Stimulated activated CD8-positive, alpha-beta memory T cell treated with anti-CD3 and anti-CD28 coated beads, Interleukin-7, amount 100 ng/mL, for 48 hours (primary cell): ENCODE measurements around the gene CPNE4.
"Not testable (repeated sequence)": the region's sequence is repeated elsewhere in the genome, so short reads cannot be mapped to it uniquely, and the experiment has no call there.

ENCODE experiments used
- DNase-seq, 2 donors: peaks; one replicate each; pipeline ENCODE4 v3.0.0-alpha.2; 2020; ENCODE audit warnings: low read depth in 1 of 2; ENCODE audit errors: extremely low read depth in 1 of 2

CPNE4 gene

DNA sequence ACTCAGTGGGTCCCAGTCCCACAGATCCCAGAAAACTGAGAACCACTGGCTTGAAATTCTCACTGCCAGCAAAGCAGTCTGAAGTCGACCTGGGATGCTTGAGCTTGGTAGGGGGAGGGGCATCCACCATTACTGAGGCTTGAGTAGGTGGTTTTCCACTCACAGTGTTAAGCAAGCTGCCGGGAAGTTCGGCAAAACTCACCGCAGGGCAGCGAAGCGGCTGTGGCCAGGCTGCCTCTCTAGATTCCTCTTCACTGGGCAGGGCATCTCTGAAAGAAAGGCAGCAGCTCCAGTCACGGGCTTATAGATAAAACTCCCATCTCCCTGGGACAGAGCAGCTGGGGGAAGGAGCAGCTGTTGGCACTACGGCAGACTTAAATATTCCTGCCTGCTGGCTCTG lies 71.4 kb downstream of the CPNE4 start:
- DNase-seq, result not testable (repeated sequence)

DNA sequence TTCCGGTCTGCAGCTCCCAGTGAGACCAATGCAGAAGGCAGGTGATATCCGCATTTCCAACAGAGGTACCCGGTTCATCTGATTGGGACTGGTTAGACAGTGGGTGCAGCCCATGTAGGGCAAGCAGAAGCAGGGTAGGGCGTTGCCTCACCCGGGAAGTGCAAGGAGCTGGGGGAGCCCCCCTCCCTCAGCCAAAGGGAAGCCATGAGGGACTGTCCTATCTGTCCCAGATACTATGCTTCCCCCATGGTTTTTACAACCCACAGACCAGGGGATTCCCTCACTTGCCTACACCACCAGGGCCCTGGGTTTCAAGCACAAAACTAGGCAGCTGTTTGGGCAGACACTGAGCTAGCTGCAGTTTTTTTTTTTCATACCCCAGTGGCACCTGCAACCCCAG lies 71.8 kb downstream of the CPNE4 start:
- no peak for DNase-seq

DNA sequence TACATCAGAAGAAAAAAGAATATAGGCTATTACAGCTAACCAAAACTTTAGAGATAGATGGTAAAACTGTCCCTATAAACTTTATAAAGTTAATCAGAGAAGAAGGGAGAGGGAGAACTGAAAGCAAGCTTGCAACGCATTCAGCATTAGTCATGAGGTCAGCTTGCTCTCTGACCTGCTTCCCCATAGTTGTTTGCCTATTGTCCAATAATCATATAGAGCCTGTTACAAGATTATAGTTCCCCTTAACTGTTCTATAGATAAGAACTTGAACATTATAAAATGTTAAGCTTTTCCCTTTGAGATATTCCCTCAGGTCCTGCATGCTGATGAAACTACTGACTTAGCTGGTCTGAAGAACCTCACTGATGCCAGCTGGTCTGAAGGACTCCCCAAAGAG lies 74.5 kb downstream of the CPNE4 start:
- no peak for DNase-seq

- no peak for DNase-seq
Measured at GRCh38 chr3:131957980-131958379, 76.8 kb downstream of the CPNE4 start.

DNA sequence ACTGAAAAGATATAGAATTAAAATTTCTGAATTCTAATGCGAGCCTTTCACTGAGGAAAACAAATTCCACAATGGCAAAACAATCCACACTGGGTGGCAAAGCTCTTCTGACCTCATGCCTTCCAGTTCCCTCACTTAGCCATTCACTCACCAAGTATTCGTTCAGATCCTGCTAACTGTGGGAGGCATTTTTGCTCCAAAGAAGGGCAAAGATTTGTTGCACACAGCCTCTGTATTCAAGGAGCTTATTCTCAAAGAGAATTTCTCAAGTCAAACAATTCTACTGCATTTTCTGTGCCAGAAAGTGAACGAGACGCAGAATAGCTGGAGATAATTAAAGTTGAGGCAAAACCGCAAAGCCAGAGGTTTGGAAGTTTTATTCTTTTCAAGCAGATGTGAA lies 77.3 kb downstream of the CPNE4 start:
- DNase-seq, result no peak

GRCh38 chr3:131948806-131949205 lies 86.0 kb downstream of the CPNE4 start:
- DNase-seq, result no peak

GRCh38 chr3:131944676-131945075 lies 90.1 kb downstream of the CPNE4 start:
- no peak for DNase-seq

DNA sequence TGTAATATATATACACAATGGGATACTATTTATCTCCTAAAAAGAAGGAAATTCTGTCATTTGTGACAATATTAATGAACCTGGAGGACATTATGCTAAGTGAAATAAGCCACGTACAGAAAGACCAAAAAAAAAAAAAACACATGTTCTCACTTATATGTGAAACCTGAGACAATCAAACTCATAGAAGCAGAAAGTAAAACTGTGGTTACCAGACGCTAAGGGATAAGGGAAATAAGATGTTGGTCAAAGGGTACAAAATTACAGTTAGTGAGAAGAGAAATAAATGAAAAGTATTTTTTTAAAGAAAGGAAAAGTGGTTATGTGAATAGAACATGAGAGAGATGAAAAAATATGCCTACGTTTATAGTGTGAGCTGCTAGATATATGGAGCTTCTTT lies 101.1 kb downstream of the CPNE4 start:
- no peak for DNase-seq

- DNase-seq, result no peak
Measured at GRCh38 chr3:131928593-131928992, 106.2 kb downstream of the CPNE4 start.

GRCh38 chr3:131925571-131925970 lies 109.2 kb downstream of the CPNE4 start:
- no peak for DNase-seq

GRCh38 chr3:131922356-131922755 lies 112.5 kb downstream of the CPNE4 start:
- DNase-seq, result no peak

GRCh38 chr3:131917006-131917405 lies 117.8 kb downstream of the CPNE4 start:
- no peak for DNase-seq

- no peak for DNase-seq
Measured at GRCh38 chr3:131914090-131914691, 120.6 kb downstream of the CPNE4 start.

DNA sequence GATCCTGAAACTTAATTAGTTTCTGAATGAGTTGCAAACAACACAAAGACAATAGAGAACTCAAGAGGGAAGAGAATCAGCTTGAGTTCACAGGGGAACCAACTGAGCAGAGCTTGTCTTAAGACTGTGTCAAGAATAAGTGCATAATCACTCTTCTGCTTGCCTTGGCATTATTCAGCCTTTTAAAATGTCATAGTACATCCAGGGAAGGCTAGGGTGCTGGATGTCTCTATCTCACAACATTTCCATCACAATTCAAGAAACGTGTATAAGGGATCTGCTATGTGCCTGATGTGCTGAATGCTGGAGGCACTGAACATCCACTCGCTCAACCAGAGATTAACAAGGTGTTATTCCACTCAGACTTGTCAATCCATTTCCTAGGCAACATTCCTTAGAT lies 122.6 kb downstream of the CPNE4 start:
- DNase-seq, result no peak

DNA sequence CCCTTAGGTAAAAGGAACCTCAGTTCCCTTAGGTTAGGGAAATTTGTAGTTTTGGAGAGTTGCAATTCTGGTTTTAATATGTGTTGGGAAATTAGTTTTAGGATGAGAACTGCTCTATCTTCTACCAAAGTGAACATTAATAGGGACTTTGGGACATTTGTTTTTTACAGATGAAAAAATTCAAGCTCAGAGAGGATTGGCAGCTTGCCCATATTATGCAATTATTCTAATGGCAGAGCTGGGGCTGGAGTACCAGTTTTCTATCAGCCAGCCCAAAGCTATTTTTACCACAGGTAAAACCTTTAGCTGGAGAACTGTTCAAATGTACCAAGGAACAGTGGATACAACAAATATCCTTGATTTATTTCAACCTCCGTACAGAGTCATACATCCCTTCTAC lies 127.0 kb downstream of the CPNE4 start:
- DNase-seq, result no peak

- DNase-seq, result no peak
Measured at GRCh38 chr3:131903988-131904415, 130.8 kb downstream of the CPNE4 start.

GRCh38 chr3:131901686-131902085 lies 133.1 kb downstream of the CPNE4 start:
- no peak for DNase-seq

DNA sequence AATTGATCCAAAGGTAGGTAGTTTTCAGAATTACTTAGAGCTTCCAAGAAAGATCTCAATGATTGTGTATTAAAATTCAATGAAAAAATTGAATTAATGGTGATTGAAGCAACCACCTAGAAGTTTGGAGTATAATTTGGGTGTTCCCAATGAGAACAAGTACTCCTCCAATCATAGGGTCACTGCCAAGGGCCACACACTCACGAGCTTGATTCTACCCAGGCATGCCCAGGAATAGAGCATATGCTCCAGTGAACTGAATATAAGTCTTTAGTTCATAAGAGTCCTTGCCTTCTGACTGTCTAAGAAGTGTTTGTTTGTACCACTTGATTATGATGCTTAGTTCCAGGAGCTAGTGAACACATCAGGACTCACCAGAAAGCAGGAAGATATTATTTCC lies 133.9 kb downstream of the CPNE4 start:
- no peak for DNase-seq

DNA sequence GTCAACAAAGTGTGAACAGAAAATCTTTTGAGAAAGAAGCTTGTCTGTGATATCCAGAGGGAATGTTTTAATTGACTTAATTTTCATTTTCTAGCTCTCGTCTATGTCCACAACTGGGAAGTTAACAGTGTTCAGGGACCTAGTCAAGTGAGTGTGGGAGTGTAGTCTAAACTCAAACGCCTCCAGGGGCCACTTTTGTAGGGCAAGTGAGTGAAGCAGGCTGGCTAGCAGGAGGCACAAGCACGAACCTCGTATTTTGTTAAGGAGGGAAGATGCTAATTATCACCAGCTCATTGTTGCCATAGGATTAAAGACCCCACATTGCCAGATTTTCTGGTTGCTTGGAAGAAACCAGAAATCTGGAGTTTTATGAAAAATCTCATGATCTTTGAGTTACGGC lies 135.8 kb downstream of the CPNE4 start:
- no peak for DNase-seq

GRCh38 chr3:131898346-131898745 lies 136.5 kb downstream of the CPNE4 start:
- DNase-seq, result no peak

DNA sequence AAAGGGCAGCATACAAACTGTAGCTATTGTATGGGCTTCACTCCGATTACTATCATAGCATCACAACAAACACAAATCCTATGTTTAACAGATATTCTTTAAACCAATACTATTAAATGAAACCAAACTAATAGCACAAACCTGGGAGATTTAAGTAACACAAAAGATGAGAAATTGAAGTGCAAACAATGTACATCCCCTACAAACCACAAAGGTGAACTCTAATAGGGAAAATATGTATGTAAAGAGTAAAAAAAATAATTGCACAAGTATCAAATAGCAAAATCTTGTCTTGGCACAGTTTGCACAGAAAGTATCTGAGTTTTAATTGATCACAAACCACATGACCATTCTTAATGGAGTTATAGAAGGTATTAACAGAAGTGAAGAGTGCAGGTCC lies 138.5 kb downstream of the CPNE4 start:
- DNase-seq, result no peak

GRCh38 chr3:131895766-131896165 lies 139.0 kb downstream of the CPNE4 start:
- DNase-seq, result no peak

DNA sequence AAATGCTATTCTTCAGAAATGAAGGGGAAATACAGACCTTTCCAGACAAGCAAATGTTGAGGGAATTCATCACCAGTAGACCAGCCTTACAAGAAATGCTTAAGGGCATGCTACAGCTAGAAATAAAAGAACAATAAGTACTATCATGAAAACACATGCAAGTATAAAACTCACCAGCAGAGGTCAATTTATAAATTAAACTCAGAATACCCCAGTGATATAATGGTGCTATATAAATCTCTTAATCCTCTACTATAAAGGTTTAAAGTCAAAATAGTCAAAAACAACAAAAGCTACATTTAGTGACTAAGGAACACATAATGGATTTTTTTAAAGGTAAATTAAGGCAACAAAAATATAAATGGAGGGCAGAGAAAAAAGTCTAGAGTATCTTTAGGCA lies 142.5 kb downstream of the CPNE4 start:
- DNase-seq, result no peak
